Right hindlimb (tissue), 1 donor: ENCODE data around the gene MYOZ3.

Experiments
- DNase-seq: peaks from one replicate; pipeline ENCODE4 v3.0.0-alpha.2; 2018

MYOZ3 gene

DNA sequence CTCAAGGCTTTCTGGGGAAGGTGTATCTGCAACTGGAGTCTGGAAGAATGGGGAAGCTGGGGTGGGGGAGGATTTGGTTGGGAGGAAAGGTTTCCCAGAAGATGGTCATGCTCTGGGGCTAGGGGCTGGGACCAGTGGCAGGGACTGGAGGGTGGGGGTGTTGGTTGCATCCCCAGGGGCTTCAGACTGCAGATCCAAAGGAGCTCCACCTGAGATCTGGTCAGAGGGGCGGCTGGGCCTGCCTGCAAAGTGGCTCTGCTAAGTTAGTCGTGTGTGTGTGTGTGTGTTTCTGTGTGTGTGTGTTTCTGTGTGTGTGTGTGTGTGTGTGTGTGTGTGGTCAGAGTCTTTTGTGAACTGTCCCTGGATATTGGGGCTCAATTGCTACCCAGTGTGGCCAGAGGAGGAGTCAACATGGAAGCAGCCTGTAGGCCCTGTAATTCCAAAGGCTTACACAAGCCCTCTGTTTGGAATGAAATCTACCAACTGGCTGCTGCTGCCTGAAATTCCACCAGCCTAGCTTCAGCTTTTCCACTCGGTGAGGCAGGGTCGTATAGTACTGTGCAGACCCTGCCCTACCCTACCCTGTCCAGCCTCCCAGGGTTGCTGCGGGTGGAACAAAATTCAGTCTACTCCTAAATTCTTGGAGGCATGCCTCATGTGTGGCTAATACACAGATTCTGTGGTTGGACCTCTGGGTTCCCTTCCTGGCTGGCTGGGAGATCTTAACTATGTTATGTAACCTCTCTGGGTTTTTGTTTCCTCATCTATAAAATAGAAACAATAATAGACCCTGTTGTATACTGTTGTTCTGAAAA, 33.1 kb upstream of the MYOZ3 start:
- DNase-seq, result no peak

DNA sequence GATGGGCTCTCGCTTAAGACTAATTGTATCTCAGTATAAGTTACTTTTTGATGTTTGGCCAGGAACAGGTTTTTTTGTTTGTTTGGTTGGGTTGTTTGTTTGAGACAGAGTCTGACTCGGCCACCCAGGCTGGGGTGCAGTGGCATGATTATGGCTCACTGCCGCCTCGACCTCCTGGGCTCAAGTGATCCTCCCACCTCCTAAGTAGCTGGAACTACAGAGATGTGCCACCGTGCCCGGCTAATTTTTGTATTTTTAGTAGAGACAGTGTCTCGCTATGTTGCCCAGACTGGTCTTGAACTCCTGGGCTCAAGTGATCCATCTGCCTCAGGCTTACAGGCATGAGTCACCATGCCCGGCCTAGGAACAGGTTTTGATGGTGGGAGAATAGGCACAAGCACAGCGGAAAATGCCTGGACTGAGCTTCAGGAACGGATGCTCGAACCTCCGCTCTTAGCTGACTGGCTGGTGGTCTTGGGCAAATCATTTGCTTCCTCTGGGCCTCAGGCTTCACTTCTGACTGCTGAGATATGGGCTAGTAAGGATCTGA, 32.0 kb upstream of the MYOZ3 start:
- no peak for DNase-seq

DNA sequence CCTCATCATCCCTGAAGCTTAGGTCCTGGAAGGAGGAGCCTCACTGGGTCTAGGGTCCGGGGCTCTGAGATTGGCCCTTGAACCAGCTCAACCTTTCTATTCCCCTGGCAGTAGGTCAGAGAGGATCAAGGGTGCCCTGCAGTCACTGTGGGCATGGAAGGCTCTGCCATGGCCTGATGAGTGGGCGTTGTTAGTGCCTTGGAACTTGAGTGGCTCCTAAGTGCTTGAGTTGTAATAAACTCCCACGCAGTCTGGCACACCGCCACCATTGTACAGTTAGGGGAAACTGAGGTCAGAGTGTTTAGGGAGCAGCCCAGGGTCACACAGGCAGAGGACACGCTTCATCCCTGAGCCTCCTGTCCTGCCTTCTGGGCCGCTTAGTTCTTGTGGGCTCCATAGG, 31.0 kb upstream of the MYOZ3 start:
- no peak for DNase-seq

DNA sequence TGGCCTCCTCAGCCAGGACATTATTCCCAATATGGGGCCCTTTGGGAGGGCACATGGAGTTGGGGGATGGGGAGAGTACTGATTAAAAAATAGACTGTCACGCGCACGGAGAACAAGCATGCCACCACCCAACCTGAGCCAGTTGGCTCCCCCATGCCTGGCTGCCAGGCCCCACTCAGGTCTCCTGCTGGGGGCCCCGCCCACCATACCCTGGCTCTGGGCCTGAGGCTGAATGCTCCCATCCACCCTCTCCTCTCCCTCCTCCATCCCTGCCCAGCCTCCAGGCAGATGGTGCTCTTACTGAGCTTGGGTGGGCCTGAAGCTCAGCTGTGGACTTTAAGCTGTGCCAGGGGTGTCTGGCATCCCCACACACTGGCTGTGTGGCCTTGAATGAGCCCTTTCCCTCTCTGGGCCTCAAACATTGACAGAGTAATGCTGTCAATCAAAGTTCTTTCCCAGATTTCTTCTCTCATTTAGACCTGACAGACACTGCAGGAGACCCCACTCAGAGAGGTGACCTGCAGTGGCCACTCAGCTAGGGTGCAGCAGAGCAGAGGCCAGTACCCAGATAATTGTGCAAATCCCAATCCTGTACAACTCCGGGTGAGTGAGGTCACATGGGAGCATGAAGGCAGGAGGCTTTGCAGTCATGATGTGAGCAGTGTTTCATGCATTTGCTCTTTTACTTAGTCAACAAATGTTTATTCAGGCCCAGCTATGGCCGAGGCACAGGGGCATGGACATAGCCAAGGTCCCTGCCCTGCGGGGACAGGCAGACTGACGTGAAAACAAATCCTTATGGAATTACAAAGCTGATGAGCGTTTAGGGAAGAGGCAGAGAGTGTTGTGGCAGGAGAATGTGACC, 30.4 kb upstream of the MYOZ3 start:
- no peak for DNase-seq

DNA sequence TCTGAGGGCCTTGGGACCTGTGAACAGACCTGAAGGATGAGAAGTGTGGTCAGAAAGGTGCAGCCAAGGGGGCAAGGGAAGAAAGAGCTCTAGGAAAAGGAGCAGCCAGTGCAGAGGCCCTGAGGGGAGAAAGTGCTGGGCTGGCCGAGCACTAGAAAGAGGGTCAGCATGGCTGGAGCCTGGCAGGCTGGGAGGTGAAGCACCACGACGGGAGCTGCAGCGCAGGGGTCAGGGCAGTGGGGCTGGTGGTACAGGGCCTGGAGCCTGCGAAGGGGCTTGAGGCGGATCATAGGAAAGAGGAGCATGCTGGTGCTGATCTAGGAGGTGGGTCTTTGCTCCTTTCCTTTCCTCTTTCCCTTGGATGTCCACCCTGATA, 29.7 kb upstream of the MYOZ3 start:
- no peak for DNase-seq

DNA sequence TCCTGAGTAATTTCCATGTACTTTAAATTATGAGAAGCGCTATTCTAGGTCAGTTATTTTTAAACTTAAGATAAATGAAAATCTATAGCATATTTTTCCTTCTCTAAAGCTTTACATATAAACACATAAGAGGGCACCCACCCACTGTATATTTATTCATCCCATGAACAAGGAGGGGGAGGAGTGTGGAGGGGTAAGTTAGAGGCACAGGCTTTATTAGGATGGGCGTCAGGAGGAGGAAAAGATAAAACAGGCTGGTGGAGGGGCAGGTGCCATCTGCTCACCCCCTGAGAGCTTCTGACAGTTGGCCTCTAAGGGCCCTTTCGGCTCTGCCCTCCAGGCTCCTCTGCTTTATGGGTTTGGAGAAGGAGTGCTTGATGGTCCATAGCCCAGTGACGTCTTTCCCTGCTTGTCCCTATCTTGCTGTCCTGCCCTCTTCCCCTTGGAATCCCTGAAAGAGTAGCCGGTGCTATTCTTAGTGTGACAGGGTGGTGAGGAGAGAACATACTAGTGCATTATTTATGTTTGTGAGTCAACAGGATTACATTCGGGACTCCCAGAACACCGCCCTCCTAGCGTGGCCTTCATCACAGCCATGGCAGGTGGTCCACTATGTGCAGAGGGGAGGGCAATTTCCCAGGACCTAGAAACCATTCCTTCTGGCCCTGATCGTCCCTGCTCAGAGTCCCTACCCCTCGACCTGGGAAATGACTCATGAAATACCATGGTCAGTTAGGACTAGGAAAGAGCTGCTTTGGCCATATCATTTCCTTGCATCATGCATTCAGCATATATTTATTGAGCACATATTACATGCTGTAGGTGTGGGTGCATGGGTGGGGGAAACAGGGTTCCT, 28.5 kb upstream of the MYOZ3 start:
- no peak for DNase-seq

DNA sequence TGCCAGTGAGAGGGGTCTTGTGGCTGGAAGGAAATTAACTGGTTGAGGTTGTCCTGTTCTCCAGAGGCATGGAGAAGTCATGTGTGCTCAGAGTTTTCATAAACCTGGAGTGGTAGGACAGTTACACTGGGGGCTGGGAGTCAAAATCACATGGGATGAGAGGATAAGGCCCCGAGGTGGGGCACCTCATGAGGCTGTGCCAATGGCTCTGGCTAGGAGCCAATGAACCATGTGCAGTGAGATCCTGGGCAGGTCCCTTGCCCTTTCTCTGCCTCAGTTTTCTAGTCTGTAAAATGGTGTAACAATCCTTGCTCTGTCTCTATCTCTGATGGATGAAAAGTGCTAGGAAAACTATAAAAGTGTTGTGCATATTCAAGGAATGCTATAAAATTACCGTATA, 27.6 kb upstream of the MYOZ3 start:
- no peak for DNase-seq

DNA sequence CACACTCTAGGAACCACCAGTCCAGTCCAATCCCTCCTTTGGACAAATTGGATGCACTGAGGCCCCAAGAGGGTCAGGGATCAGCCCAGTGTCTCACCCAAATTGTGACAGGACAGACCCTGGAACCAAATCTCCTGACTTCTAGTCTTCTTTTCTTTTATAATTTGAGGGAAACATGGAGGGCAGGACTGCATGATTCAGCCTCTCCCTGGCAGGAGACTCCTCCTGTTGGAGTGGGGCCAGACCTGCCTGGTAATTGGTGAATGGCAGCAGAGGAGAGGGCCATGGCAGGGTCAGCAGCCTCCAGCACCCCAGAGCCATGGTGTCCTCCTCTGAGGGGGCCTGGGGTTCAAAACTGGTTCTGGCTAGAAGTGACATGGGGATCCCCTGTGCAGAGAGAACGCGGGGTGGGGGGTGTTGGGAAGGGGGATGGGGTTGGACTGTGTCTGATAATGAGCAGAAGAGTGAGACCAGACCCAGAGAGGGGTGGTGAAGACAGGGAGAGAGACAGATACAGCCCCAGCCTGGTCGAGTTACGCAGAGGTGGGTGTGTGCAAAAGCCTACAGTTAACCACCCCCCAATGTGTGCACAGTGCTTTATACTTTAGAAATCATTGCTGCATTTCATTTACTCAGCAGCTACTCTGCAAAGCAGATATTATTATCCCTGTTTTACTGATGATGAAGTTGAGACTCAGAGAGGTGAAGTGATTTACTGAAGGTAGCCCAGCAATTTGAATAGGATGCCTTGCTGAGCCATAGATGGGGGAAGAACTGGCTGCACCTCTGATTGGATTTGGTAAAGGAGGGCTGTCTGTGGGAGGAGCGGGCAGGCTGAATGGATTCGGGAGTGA, 24.4 kb upstream of the MYOZ3 start:
- DNase-seq, result no peak

DNA sequence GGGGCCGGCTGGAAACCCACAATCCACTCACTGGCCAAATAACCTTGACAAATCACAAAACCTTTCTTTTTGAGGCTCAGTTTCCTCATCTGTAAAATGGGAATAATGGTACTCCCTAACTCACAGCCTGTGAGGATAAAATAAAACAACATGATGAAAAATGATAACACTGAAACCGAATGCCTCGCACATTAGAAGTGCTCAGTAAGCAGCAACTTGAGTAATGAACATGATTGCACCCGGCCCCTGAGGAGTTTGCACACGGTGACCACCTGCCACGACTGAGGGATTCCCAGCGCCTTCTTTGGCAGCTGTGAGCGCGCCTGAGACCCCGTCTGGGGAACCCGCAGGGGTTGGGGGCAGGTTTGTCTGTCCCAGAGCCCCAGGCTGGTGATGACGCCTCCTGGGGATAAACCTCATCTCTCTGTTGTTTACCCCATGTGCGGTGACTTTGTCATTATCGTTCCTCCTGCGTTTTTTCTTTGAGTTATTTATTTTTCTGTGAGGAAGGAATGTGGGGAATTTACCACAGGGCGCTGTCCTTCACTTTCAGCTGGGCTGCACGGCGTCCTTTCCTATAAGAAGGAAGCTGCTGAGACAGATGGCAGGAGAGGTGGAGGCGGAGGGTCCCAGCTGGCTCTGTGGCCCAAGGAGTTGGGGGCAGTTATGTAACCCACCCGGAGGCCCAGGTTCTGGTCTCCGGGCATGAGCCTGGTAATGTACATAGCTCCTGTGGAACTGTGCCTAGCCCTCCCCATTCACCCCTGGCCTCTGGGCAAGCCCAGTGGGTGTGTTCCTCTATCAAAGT, 23.6 kb upstream of the MYOZ3 start:
- no peak for DNase-seq

DNA sequence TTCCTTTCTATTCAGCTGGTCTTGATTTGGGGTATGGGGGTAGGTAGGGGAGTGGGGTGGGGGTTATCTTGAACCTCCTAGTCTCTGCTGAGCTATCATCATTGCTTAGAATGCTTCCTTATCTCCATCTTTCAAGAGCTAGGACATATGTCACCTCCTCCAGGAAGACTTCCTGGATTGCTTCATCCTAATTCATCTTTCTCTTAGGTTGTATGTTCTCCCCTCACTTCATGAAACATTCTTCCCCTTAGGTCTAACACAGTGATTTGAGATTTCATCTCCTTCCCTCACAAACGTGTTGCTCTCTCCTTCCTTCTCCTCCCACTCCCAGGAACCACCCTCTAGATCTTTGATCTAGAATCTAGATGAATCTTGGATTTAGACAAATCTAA, 23.0 kb upstream of the MYOZ3 start:
- DNase-seq, result no peak

DNA sequence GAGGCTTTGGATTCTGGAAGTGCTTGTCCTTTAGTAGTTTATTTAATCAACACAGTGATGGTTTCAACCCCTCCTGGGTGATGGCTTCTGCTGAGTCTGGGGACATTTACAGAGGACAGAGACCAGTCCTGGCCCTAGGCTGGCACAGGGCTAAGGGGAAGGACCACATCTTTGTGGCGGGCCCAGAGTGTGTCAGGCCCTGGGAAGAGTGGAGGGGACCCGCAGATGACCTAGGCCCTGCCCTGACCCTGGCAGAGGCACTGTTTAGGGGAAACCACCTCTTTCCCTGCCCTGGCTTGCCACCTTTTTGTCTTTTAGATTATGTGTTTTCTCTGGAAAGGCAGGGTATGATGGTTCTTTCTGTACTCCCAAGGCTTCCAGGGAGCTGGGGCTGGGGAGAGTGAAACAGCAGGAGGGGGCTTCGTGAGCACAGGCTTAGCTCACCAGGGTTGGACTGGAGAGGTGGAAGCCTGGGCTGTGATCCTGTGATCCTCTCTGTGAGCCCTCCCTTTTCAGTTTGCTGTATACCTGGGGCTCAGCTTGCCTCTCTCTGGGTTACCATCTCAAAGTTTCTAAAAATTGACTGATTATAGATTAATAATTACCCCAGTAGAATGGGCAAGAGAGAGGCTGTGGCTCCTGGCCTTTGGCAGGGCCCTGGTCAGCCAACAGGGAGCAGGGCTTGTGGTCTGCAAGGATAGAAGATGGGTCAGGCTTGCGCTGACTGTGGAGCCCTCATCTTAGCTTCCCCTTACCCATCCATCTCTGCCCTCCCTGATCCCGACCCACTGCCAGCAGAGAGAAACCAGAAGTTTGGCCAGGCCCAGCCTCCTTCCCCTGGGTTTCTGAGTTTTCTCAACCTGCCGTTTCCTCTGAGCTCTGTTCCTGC, 22.3 kb upstream of the MYOZ3 start:
- DNase-seq, result no peak

DNA sequence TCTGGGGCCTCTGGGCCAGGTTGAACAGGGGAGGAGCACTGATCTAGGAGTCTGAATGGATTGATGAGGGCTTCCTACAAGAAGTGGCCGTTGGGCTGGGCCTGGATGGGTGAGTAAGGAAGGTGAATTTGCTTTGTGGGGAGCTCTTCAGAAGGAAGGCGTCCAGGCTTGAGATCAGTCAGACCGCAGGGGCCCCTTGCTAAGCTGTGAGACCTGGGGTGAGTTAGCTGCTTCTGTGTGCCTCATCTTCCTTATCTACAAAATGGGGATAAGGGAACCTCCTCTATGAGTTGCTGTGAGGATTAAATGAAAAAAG, 21.7 kb upstream of the MYOZ3 start:
- no peak for DNase-seq

DNA sequence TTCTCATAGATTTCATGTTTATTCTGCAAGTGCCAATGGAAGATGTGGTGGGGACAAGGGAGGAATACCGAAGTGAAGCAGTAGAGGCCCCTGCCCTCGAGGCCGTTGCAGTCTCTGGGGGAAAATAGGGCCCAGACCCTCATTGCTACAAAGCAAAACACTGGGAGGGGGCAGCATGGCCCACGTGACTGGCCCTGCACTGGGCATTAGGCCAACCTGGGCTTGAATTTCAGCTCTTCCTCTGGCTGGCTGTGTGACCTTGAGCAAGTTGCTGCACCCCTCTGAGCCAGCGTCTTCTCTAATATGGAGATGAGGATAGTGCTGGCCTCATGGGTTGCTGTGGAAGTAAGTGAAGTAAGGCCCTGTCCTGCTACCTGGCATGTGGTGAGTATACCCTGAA, 21.3 kb upstream of the MYOZ3 start:
- DNase-seq, result no peak

DNA sequence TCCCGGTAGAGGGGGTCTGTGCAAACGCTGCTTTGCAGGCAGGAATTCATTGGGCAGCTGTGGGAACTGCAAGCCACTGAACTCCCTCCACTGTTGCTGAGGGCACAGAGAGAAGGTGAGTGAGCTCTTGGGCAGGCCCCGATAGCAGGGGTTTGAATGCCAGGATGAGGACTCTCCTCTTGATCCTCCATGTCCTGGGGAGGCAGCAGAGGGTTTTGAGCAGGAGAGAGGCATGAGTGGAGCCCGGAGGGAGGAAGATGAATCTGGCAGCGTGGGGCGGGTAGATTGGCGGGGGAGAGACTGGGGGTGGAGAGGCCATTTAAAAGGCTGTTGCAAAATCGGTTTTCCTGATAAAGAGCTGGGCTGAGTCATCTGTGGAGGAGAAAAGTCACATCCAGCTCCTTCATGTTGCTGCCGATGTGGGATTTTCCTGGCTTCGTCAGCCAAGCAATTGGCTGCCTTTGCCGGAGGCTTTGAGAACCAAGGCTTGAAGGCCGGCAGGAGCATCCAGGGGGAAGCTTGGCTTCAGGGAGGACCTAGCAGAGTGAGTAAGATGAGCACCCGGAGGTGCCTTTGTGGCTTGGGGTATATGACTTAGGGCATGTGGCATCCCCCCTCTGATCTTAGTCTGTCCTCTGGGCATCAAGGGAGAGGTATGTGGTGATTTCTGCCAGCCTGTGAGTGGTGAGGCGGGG, 20.6 kb upstream of the MYOZ3 start, which contains the start of gene SYNPO:
TSS of gene SYNPO (plus strand) at position 350 of the 695 bp plus-strand sequence. CDS start 7,616 bp downstream, outside the sequence.
- peak; percentile 78 for DNase-seq

DNA sequence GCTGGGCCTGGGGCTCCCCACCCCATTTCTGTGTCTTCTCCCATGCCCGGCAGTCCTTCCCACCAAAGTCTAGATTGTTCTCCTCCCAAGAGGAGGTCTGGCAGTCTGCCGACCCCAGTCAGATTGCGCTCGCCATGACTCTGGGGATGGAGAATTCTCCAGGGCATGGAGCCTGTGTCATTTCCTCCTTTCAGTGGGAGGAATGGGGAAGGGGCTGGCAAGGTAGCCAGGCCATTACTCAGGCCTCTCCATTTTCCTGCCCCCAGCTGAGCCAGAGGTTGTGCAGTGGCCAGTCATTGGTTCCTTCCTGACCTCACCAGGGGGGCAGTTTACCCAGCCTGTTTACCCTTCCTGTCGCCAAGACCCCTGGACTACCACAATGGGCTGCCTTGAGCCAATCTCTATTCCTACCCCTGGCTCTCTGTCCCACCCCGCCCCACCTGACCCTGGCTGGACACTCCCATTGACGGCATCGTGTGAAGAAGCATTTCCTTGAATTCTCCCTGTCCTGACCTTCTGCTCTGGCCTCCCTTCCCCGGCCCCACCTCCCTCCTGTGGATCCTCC, 20.0 kb upstream of the MYOZ3 start:
- no peak for DNase-seq

DNA sequence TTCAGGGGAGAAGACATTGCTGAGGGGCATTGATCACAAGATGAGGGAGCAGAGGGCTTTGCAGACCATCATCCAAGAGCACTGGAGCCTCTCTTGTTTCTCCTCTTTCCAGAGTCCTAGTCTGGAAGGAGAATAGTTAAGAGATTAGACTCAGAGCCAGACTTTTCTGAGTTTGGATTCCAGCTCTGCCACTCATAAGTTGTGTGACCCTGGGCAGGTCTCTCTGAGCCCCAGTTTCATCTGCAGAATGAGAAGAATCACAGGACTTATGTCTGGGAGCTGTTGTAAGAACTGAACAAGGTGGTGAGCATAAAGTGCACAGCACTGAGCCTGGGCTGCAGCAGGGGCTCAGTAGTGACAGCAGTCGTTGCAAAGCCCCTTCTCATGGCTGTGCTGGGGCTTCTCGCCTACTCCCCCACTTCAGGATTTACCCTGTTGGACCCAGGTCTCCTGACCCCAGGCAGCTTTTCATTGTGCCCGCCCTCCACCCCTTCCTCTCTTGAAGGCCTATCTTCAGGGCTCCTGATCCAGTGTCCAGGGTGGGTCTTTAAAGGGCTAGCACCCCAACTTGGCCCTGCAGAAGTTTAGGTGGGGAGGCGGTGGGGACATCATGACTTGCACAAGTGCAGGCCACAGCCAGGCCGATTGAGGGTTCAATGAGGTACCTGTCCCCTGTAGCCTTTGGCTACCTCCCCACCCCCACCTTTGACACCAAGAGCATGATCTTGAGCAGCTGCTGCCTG, 19.1 kb upstream of the MYOZ3 start:
- no peak for DNase-seq

DNA sequence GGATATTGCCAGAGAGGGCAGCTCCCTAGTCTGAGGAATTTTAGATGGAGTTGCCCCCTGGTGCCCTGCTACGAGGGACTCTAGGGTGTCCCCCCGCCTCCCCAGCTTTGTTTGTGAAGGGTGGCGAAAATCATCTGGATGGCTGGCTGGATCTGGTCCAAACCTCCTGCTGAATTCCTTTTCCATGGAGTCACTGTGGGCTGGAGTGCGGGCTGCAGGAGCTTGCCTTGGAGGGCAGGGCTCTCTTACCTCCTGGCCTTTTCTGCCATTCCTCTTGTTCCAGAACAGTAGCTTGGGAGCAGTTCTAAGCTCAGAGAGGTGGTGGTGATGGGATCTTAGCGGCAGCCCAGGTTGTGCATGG, 18.5 kb upstream of the MYOZ3 start:
- DNase-seq, result peak; percentile 79

DNA sequence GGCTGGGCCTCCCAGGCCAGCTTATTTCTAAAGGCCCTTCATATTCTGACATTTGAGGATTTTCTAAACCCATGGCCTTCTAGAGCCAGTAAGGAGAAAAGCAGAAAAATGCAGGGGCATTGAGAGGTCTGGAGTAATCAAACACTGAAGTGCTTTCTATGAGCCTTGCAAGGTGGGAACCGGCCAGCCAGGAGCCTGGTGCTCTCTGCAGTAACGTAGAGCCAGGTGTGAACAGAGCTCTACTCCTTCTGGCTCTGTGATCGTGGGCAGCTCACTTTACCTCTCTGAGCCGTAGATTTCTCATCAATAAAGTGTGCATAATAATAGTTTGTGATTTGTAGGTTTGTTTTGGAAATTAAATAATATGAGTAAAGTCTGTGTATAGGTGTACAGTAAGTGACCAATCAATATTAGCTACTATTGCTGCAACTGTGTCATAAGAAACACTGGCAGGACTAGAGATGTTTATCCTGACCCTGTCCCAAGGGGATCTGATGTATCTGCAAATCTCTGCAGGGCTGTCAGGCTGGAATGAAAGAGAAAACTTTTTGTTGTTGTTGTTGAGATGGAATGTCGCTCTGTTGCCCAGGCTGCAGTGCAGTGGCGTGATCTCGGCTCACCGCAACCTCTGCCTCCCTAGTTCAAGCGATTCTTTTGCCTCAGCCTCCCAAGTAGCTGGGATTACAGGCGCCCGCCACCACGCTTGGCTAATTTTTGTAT, 17.9 kb upstream of the MYOZ3 start:
- no peak for DNase-seq
